Heart right ventricle (tissue), 16 donors: Measurements from ENCODE around the gene HOTAIR. TPM values are rescaled to one million over a fixed set of nuclear protein-coding genes. Genes with fewer than 3 reads are reported as not detected.

Source experiments
- ATAC-seq, 8 donors: fragments of 200-7000 bp; cut with Tn5 transposase; one replicate each; pipeline ENCODE4 v1.9.1; 2020; ENCODE audit warnings: mild to moderate bottlenecking in 8 of 8, moderate library complexity in 8 of 8, moderate number of reproducible peaks in 1 of 8
- DNase-seq, 2 donors: peaks; one replicate each; pipeline ENCODE4 v3.0.0-alpha.2; 2020
- H3K27ac ChIP-seq, 10 donors: fragments of 200-600 bp; sonication (generic) in 2 of 10; one replicate each; pipeline versions ENCODE4 v1.5.0 to v1.8.0; 2020 to 2022; ENCODE audit warnings: mild to moderate bottlenecking in 3 of 10
- H3K27me3 ChIP-seq, 7 donors: fragments of 200-600 bp; one replicate each; pipeline ENCODE4 v1.8.0; 2021 to 2022; ENCODE audit warnings: mild to moderate bottlenecking in 2 of 7
- H3K36me3 ChIP-seq, 9 donors: fragments of 200-600 bp; sonication (generic) in 1 of 9; one replicate each; pipeline versions ENCODE4 v1.5.0 to v1.8.0; 2020 to 2022; ENCODE audit warnings: mild to moderate bottlenecking in 2 of 9
- H3K4me1 ChIP-seq, 9 donors: fragments of 200-600 bp; sonication (generic) in 1 of 9; one replicate each; pipeline versions ENCODE4 v1.5.0 to v1.8.0; 2020 to 2022; ENCODE audit warnings: mild to moderate bottlenecking in 4 of 9
- H3K4me3 ChIP-seq, 10 donors: fragments of 200-600 bp; sonication (generic) in 2 of 10; one replicate each; pipeline versions ENCODE4 v1.5.0 to v1.8.0; 2020 to 2022; ENCODE audit warnings: mild to moderate bottlenecking in 7 of 10, moderate library complexity in 2 of 10
- H3K9me3 ChIP-seq, 11 donors: fragments of 200-600 bp in 10 of 11; sonication (generic) in 2 of 11; one replicate each; pipeline versions ENCODE4 v1.5.0 to v1.8.0; 2013 to 2022; ENCODE audit warnings: mild to moderate bottlenecking in 2 of 11, control low read depth in 1 of 11, moderate library complexity in 1 of 11
- CTCF ChIP-seq, 9 donors: fragments of 200-600 bp; sonication (generic) in 2 of 9; IDR thresholded peaks; one replicate each; pipeline versions ENCODE4 v1.5.0 to v1.8.0; 2021 to 2022; ENCODE audit warnings: antibody characterized with exemption in 9 of 9, mild to moderate bottlenecking in 5 of 9, moderate library complexity in 1 of 9
- WGBS, 2 donors: extraction: QIAGEN DNeasy Blood & Tissue Kit; methylation state at CpG; one replicate each; pipeline ENCODE4 v1.1.7; 2013; ENCODE audit warnings: inconsistent platforms in 1 of 2; 5-methylcytosine and 5-hydroxymethylcytosine counted together
- intact Hi-C, 10 donors: fragments of 100-400 bp; cut with DNase I; formaldehyde crosslinking; loops; one replicate each; pipeline versions ENCODE4 v1.11.1 to v1.14.2; 2022
- polyA plus RNA-seq, 2 donors: library from polyadenylated mRNA; stranded (reverse); fragments of 200-250 nt; gene quantifications; one replicate each; pipeline ENCODE4 v1.2.3, GENCODE V29; 2013
- total RNA-seq, 10 donors: library from RNA; stranded (reverse); fragmentation: NEBNext Ultra II Directional in 3 of 10; extraction: Animal tissue kit (Norgen Biotek cat#: 25700) in 3 of 10; gene quantifications; one replicate each; pipeline versions ENCODE4 v1.2.1 to v1.2.4, GENCODE V29; 2021 to 2023
- donor health status: Arrhythmogenic right ventricular cardiomyopathy.
- donor health status: ischemic (EF 13 %, LVEDD 7.1; RV severe dilation, severe dysfunction).
- donor health status: healthy with polysubstance abuse.
- donor health status: DM: no; HTN: yes; CAD: no.
- donor health status: DM: no; HTN: no; CAD: no.
- donor health status: ischemic (EF 25% LVEDD 6.9; RV normal size, moderate dysfunction).
- donor health status: ischemic (EF 25% LVEDD 5.7; RV mildly dilated, moderate dysfunction).
- donor health status: healthy.
- donor health status: DM: yes; HTN: yes; CAD: no.
- donor health status: Ischemic cardiomyopathy.
- donor health status: ischemic (EF 35%, LVEDD 5.7; RV mildly dilated, moderate dysfunction).
- donor health status: nonischemic (EF 11% LVEDD 7.7; RV severe dilation, severe dysfunction).
- donor health status: DM: yes; HTN: yes; CAD: no.
- donor health status: PGD.
- donor health status: ischemic (EF 29% LVEDD 5.4; RV normal size, mild dysfunction).
- donor health status: nonischemic (EF 23%, LVEDD 6.1; RV moderate dilation, normal function).

Gene HOTAIR
- total and polyA plus RNA-seq, 12 donors = not detected

GRCh38 chr12:53973236-53974042 lies 1.3 kb downstream of the HOTAIR start:
- DNase-seq (no peak), ATAC-seq (peak in 1 of 8 donors; percentile 38)
- TF ChIP-seq CTCF (IDR thresholded peaks at IDR 0.05) = no peak
- 1 to 2% methylated on average over 71 of the region's 71 CpGs for WGBS, 2 donors
- Histone ChIP-seq H3K27ac (no peak overlapping the region), H3K27me3 (peaks cover 80 to 100% (median 100%) of the 10 kb centered on the region in 7 donors), H3K4me1 (peaks cover 2 to 28% (median 16%) of the 10 kb centered on the region in 9 donors), H3K9me3 (no peaks in the 10 kb centered on the region), H3K36me3 (no peaks in the 10 kb centered on the region), H3K4me3 (peak overlapping the region in 3 of 10 donors; percentile 2 to 37 (median 12))
- intact Hi-C loops = no loop called here

GRCh38 chr12:53972722-53973235 lies 2.0 kb downstream of the HOTAIR start, which contains the start of gene HOXC11:
TSS of gene HOXC11 (plus strand) at chr12:53973126. CDS start at chr12:53973242, 116 bp downstream.
- DNase-seq = no peak
- TF ChIP-seq CTCF (IDR thresholded peaks at IDR 0.05) = no peak
- Histone ChIP-seq H3K27me3 (peaks cover 77 to 100% (median 100%) of the 10 kb centered on the region in 7 donors), H3K4me1 (peaks cover 2 to 28% (median 16%) of the 10 kb centered on the region in 9 donors), H3K9me3 (no peaks in the 10 kb centered on the region), H3K36me3 (no peaks in the 10 kb centered on the region), H3K27ac (no peak within 1 kb of the TSS), H3K4me3 (peak within 1 kb of the TSS in 3 of 10 donors; percentile 2 to 37 (median 12))
- WGBS, 2 donors = 5 to 7% methylated on average over 21 of the region's 21 CpGs
- ATAC-seq = no peak
- intact Hi-C loops = no loop called here

- 23 to 25% methylated on average over 9 of the region's 9 CpGs for WGBS, 2 donors
- no peaks in the 10 kb centered on the region for H3K9me3 ChIP-seq
- peaks cover 2 to 28% (median 16%) of the 10 kb centered on the region in 9 donors for H3K4me1 ChIP-seq
- intact Hi-C loops = no loop called here
- no peak overlapping the region for H3K27ac ChIP-seq
- no peaks in the 10 kb centered on the region for H3K36me3 ChIP-seq
- no peak for TF ChIP-seq CTCF (IDR thresholded peaks at IDR 0.05)
- no peak for ATAC-seq
- peaks cover 77 to 100% (median 100%) of the 10 kb centered on the region in 7 donors for H3K27me3 ChIP-seq
- no peak for DNase-seq
- H3K4me3 ChIP-seq = no peak overlapping the region
These were observed 2.5 kb downstream of the HOTAIR start for GRCh38 chr12:53972152-53972702.

GRCh38 chr12:53971686-53972085 lies 3.1 kb downstream of the HOTAIR start:
- Histone ChIP-seq H3K9me3 (no peaks in the 10 kb centered on the region), H3K4me3 (no peak overlapping the region), H3K27ac (no peak overlapping the region), H3K36me3 (no peaks in the 10 kb centered on the region), H3K27me3 (peaks cover 74 to 100% (median 100%) of the 10 kb centered on the region in 7 donors), H3K4me1 (peaks cover 2 to 29% (median 16%) of the 10 kb centered on the region in 9 donors)
- WGBS, 2 donors = 22 to 36% methylated on average over 2 of the region's 2 CpGs
- no peak for TF ChIP-seq CTCF (IDR thresholded peaks at IDR 0.05)
- ATAC-seq = no peak
- intact Hi-C loops = no loop called here
- no peak for DNase-seq
